Neuronal stem cell (in vitro differentiated cells): ENCODE measurements around the gene ITPR2.

Source experiments
- DNase-seq: peaks from one replicate; pipeline ENCODE4 v3.0.0-alpha.2; 2013; ENCODE audit warnings: low spot score
- H2AFZ ChIP-seq: one replicate; pipeline ENCODE4 v1.6.1; 2013; ENCODE audit warnings: mild to moderate bottlenecking, low read length, inconsistent platforms
- H2AK5ac ChIP-seq: 2 replicates; pipeline ENCODE4 v1.6.1; 2013; ENCODE audit warnings: low read depth, mild to moderate bottlenecking, inconsistent platforms, low read length, moderate library complexity, mixed read lengths
- H2BK120ac ChIP-seq: 2 replicates; pipeline ENCODE4 v1.6.1; 2013; ENCODE audit warnings: low read depth, mild to moderate bottlenecking, inconsistent platforms, low read length, moderate library complexity, mixed read lengths
- H2BK12ac ChIP-seq: one replicate; pipeline ENCODE4 v1.6.1; 2013; ENCODE audit warnings: low read length, inconsistent platforms
- H2BK15ac ChIP-seq: 2 replicates; pipeline ENCODE4 v1.6.1; 2013; ENCODE audit warnings: mild to moderate bottlenecking, low read length, inconsistent platforms, mixed read lengths
- H2BK5ac ChIP-seq: one replicate; pipeline ENCODE4 v1.6.1; 2013; ENCODE audit warnings: inconsistent platforms, mild to moderate bottlenecking, low read length, moderate library complexity
- H3K14ac ChIP-seq: one replicate; pipeline ENCODE4 v1.6.1; 2013; ENCODE audit warnings: low read length, inconsistent platforms
- H3K18ac ChIP-seq: 2 replicates; pipeline ENCODE4 v1.6.1; 2013; ENCODE audit warnings: low read length, inconsistent platforms
- H3K23ac ChIP-seq: 2 replicates; pipeline ENCODE4 v1.6.1; 2013; ENCODE audit warnings: low read depth, mild to moderate bottlenecking, mixed read lengths, low read length, inconsistent platforms; ENCODE audit not compliant: poor library complexity
- H3K27ac ChIP-seq: replicated peaks from 3 replicates; pipeline ENCODE4 v1.5.1; 2013; ENCODE audit warnings: low read length, inconsistent platforms
- H3K27me3 ChIP-seq, 3 experiments: 2 replicates each; pipeline ENCODE4 v1.6.1; 2013; ENCODE audit warnings: low read length in 3 of 3, mild to moderate bottlenecking in 2 of 3, inconsistent platforms in 1 of 3, low read depth in 1 of 3, mixed read lengths in 1 of 3, moderate library complexity in 1 of 3; ENCODE audit not compliant: control insufficient read depth in 3 of 3, insufficient read depth in 3 of 3
- H3K36me3 ChIP-seq, 2 donors: replicated peaks in 1 of 2; 2 replicates each; pipeline ENCODE4 v1.6.1; 2013; ENCODE audit warnings: low read length in 2 of 2; ENCODE audit not compliant: control insufficient read depth in 2 of 2, insufficient read depth in 2 of 2
- H3K4ac ChIP-seq: 2 replicates; pipeline ENCODE4 v1.6.1; 2013; ENCODE audit warnings: inconsistent platforms, mild to moderate bottlenecking, low read length, moderate library complexity
- H3K4me1 ChIP-seq, 2 donors: 1 replicate in 1 of 2; 2 replicates in 1 of 2; pipeline ENCODE4 v1.6.1; 2013; ENCODE audit warnings: low read length in 2 of 2, low read depth in 1 of 2; ENCODE audit not compliant: control insufficient read depth in 2 of 2, insufficient read depth in 1 of 2
- H3K4me2 ChIP-seq: one replicate; pipeline ENCODE4 v1.6.1; 2013; ENCODE audit warnings: mild to moderate bottlenecking, low read length, inconsistent platforms; ENCODE audit not compliant: insufficient read depth, poor library complexity, severe bottlenecking
- H3K4me3 ChIP-seq, 2 donors: 2 replicates each; pipeline ENCODE4 v1.5.1; 2013; ENCODE audit warnings: low read length in 2 of 2, mild to moderate bottlenecking in 2 of 2, inconsistent platforms in 1 of 2, moderate library complexity in 1 of 2
- H3K79me1 ChIP-seq: one replicate; pipeline ENCODE4 v1.6.1; 2013; ENCODE audit warnings: low read depth, mild to moderate bottlenecking, inconsistent platforms, low read length, moderate library complexity
- H3K9ac ChIP-seq: one replicate; pipeline ENCODE4 v1.6.1; 2013; ENCODE audit warnings: mild to moderate bottlenecking, low read depth, low read length, inconsistent platforms; ENCODE audit not compliant: poor library complexity
- H3K9me3 ChIP-seq, 2 donors: replicated peaks in 1 of 2; 2 replicates each; pipeline versions ENCODE3 to v1.6.1; 2013; ENCODE audit warnings: low read length in 2 of 2, mild to moderate bottlenecking in 2 of 2, inconsistent platforms in 1 of 2, low read depth in 1 of 2, mixed read lengths in 1 of 2, moderate library complexity in 1 of 2; ENCODE audit not compliant: control insufficient read depth in 2 of 2, insufficient read depth in 1 of 2
- H4K8ac ChIP-seq: one replicate; pipeline ENCODE4 v1.6.1; 2013; ENCODE audit warnings: low read depth, mild to moderate bottlenecking, inconsistent platforms, low read length, moderate library complexity
- H4K91ac ChIP-seq: one replicate; pipeline ENCODE4 v1.6.1; 2013; ENCODE audit warnings: low read length, low read depth, mild to moderate bottlenecking, inconsistent platforms; ENCODE audit not compliant: poor library complexity
- whole genome bisulfite sequencing, 2 donors: extraction: QIAGEN DNeasy Blood & Tissue Kit; methylation state at CpG; one replicate each; pipeline ENCODE4 v1.1.7; 2013; ENCODE audit warnings: missing lambda C conversion rate in 2 of 2, mixed read lengths in 1 of 2; ENCODE audit not compliant: insufficient read length in 2 of 2, insufficient replicate concordance in 1 of 2; ENCODE audit errors: extremely low coverage in 2 of 2; 5-methylcytosine and 5-hydroxymethylcytosine counted together

ITPR2 gene

DNA sequence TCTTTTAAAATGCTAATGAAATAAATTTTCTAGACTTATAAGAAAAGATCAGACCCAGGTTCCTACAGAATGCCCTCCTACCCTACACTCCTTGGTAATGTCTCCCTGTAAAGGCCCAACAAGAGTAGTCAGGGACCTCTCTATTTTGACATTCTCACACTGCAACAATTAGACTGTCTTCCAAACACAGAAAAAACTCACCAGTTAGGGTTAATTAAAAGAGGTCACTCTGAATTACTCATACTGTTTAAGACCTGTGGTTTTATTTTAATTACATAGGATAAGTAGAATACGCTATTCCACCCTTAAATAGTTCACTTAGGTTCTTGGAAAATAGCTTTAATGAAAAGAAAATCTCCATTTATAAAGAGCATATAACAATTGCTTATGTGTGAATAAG, 142.4 kb downstream of the ITPR2 start:
- Histone ChIP-seq H2AK5ac (no peak overlapping the region), H2AFZ (no peak overlapping the region), H2BK15ac (no peak overlapping the region), H2BK120ac (no peak overlapping the region), H4K8ac (no peak overlapping the region), H3K36me3 (no peaks in the 10 kb centered on the region), H2BK12ac (no peak overlapping the region), H3K14ac (no peak overlapping the region), H3K27me3 (no peaks in the 10 kb centered on the region), H4K91ac (no peak overlapping the region), H3K9ac (no peak overlapping the region), H3K27ac (no peak overlapping the region), H3K9me3 (no peaks in the 10 kb centered on the region), H3K79me1 (no peaks in the 10 kb centered on the region), H3K4me3 (no peak overlapping the region), H2BK5ac (no peak overlapping the region), H3K4me2 (no peak overlapping the region), H3K18ac (no peak overlapping the region), H3K4ac (no peak overlapping the region), H3K23ac (no peak overlapping the region), H3K4me1 (peaks cover 0 to 3% of the 10 kb centered on the region in 2 donors)
- WGBS, 2 donors, result no CpG with 5 or more reads among the region's 1 CpG
- no peak for DNase-seq

DNA sequence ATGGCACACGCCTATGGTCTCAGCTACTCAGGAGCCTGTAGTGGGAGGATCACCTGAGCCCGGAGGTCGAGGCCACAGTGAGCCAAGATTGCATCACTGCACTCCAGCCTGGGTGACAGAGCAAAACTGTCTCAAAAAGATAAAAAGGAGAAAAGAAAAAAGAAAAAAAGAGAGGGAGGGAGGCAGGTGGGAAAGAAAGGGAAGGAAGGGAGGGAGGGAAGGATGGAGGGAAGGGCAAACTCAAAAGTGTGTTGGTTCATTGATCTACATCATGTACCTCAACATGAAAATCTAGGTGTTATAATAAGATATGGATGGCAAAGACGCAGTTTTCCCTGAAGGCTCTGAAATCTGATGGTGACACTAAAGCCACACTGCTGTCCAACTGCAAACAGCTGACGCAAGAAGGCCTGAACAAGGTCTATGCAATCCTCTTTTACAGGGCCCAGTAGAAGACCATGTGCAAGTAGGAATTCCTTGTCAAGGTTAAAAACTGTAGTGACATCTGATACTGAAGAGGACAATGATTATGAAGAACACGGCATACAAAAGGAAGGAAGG, 143.6 kb downstream of the ITPR2 start:
- no peak overlapping the region for H2BK5ac ChIP-seq
- H2AFZ ChIP-seq, result no peak overlapping the region
- no peak overlapping the region for H4K91ac ChIP-seq
- no peak overlapping the region for H4K8ac ChIP-seq
- H3K4me2 ChIP-seq, result no peak overlapping the region
- no peaks in the 10 kb centered on the region for H3K79me1 ChIP-seq
- no peak overlapping the region for H2BK12ac ChIP-seq
- H3K27ac ChIP-seq, result no peak overlapping the region
- no peak overlapping the region for H3K4ac ChIP-seq
- peaks cover 0 to 3% of the 10 kb centered on the region in 2 donors for H3K4me1 ChIP-seq
- H3K27me3 ChIP-seq, result no peaks in the 10 kb centered on the region
- H2BK15ac ChIP-seq, result no peak overlapping the region
- no peak overlapping the region for H3K18ac ChIP-seq
- no peak overlapping the region for H2BK120ac ChIP-seq
- WGBS, 2 donors, result no CpG with 5 or more reads among the region's 6 CpGs
- no peak overlapping the region for H3K9ac ChIP-seq
- DNase-seq, result no peak
- no peak overlapping the region for H3K23ac ChIP-seq
- H3K14ac ChIP-seq, result no peak overlapping the region
- H3K36me3 ChIP-seq, result no peaks in the 10 kb centered on the region
- no peaks in the 10 kb centered on the region for H3K9me3 ChIP-seq
- no peak overlapping the region for H2AK5ac ChIP-seq
- no peak overlapping the region for H3K4me3 ChIP-seq

DNA sequence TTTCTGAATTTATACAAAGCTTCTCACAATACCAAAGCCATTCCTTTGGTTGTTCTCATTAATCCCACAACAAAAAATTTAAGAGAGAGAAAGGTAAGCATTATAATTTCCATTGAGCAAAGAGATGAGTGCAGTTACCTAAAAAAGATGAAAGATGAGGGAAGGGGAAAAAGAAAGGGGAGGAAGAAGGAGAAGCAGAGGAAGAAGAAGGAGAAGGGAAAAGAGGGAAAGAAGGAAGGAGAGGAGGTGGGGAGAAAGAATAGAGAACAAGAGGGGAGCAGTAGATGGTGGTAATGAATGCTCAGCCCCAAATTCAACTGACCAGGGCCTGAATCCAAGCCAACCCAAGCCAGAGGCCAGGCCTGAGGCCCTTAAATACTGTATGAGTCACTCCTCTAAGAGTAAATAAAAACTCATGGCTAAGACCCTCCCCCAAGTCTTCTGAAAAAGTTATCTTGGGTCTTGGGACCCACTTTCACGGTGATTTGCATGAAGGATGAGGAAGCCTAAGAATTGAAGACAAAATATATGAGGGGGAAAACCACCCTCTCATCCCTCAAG, 144.6 kb downstream of the ITPR2 start:
- no peak overlapping the region for H3K18ac ChIP-seq
- H2BK5ac ChIP-seq, result no peak overlapping the region
- no peak overlapping the region for H2BK120ac ChIP-seq
- peaks cover 0 to 3% of the 10 kb centered on the region in 2 donors for H3K4me1 ChIP-seq
- no peak overlapping the region for H3K4me3 ChIP-seq
- no peak overlapping the region for H3K4me2 ChIP-seq
- H4K91ac ChIP-seq, result no peak overlapping the region
- DNase-seq, result no peak
- WGBS, 2 donors, result no CpG with 5 or more reads among the region's 1 CpG
- no peak overlapping the region for H3K4ac ChIP-seq
- no peak overlapping the region for H3K23ac ChIP-seq
- no peak overlapping the region for H3K9ac ChIP-seq
- H2AK5ac ChIP-seq, result no peak overlapping the region
- no peak overlapping the region for H3K27ac ChIP-seq
- H3K27me3 ChIP-seq, result no peaks in the 10 kb centered on the region
- H4K8ac ChIP-seq, result no peak overlapping the region
- no peak overlapping the region for H2BK12ac ChIP-seq
- H3K79me1 ChIP-seq, result no peaks in the 10 kb centered on the region
- H2AFZ ChIP-seq, result no peak overlapping the region
- peaks cover 0 to 8% of the 10 kb centered on the region in 2 donors for H3K9me3 ChIP-seq
- no peaks in the 10 kb centered on the region for H3K36me3 ChIP-seq
- H3K14ac ChIP-seq, result no peak overlapping the region
- H2BK15ac ChIP-seq, result no peak overlapping the region

GRCh38 chr12:26686408-26686807, 146.6 kb downstream of the ITPR2 start:
- H2AK5ac ChIP-seq, result no peak overlapping the region
- no peak overlapping the region for H2AFZ ChIP-seq
- no peak overlapping the region for H3K27ac ChIP-seq
- H3K4me2 ChIP-seq, result no peak overlapping the region
- no peak overlapping the region for H4K8ac ChIP-seq
- no peak overlapping the region for H2BK15ac ChIP-seq
- no peaks in the 10 kb centered on the region for H3K36me3 ChIP-seq
- peaks cover 2 to 20% of the 10 kb centered on the region in 2 donors for H3K9me3 ChIP-seq
- no peak overlapping the region for H2BK120ac ChIP-seq
- DNase-seq, result no peak
- H3K23ac ChIP-seq, result no peak overlapping the region
- no peak overlapping the region for H3K18ac ChIP-seq
- no peaks in the 10 kb centered on the region for H3K27me3 ChIP-seq
- no peak overlapping the region for H3K9ac ChIP-seq
- no peak overlapping the region for H2BK5ac ChIP-seq
- H4K91ac ChIP-seq, result no peak overlapping the region
- H3K4me3 ChIP-seq, result no peak overlapping the region
- no peak overlapping the region for H3K14ac ChIP-seq
- no peak overlapping the region for H2BK12ac ChIP-seq
- no CpG with 5 or more reads among the region's 4 CpGs for WGBS, 2 donors
- no peak overlapping the region for H3K4ac ChIP-seq
- H3K4me1 ChIP-seq, result peaks cover 0 to under 1% of the 10 kb centered on the region in 2 donors
- H3K79me1 ChIP-seq, result no peaks in the 10 kb centered on the region
